B cell (primary cell): ENCODE results near the gene ZNF366.

Source experiments
- CTCF ChIP-seq: fragments of 200-600 bp; IDR thresholded peaks from one replicate; pipeline ENCODE4 v1.8.0; 2022; ENCODE audit warnings: antibody characterized with exemption, mild to moderate bottlenecking
- EZH2 ChIP-seq: IDR thresholded peaks from 2 replicates; pipeline ENCODE4 v1.6.1; 2012; ENCODE audit warnings: borderline replicate concordance, low read depth, mild to moderate bottlenecking, moderate library complexity, low read length; ENCODE audit not compliant: insufficient read depth, poor library complexity, severe bottlenecking

DNA sequence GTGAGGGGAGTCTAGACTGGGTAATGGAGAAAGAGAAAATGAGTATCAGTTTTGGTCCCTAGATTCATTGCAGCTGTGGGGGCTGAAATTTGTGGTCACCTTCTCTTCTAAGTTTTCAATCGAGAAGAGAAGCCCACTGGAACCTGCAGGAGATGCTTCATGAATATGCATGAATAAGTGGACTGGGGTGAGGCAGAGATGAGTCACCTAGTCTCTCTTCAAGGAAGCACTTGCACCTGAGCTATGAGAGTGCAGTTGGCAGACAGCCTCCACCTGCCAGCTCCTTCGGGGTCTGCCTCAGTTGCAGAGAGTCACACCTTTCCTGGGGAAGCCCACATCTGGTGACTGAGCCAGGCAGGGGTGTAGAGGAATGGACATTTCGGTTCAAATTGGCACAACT lies 69.1 kb downstream of the ZNF366 start:
- TF ChIP-seq CTCF (no peak), EZH2 (no peak)
